Activated T-helper 2 cell treated with anti-CD3 and anti-CD28 coated beads, Interferon-gamma antibody, Interleukin-2, Interleukin-4, amounts not matched to agents 10 μg/mL and 5 μg/mL and 100 μg/mL, durations not matched to agents 14 hours and 24 hours and 36 hours (primary cell): ENCODE measurements around the gene PPFIA2. TPM values are rescaled to one million over a fixed set of nuclear protein-coding genes. Genes with fewer than 3 reads are reported as not detected.

Experiments used
- DNase-seq: peaks from one replicate; pipeline ENCODE4 v3.0.0; 2021; ENCODE audit warnings: low spot score
- H3K27ac Mint-ChIP-seq: one replicate; pipeline ENCODE4 v1.8.0; 2021; ENCODE audit warnings: mixed read lengths
- H3K27me3 Mint-ChIP-seq: one replicate; pipeline ENCODE4 v1.8.0; 2021; ENCODE audit warnings: low read depth, mixed read lengths
- H3K36me3 Mint-ChIP-seq: one replicate; pipeline ENCODE4 v1.8.0; 2021; ENCODE audit warnings: low read depth, mixed read lengths
- H3K4me1 Mint-ChIP-seq: one replicate; pipeline ENCODE4 v1.8.0; 2021; ENCODE audit warnings: low read depth, mixed read lengths
- H3K4me3 Mint-ChIP-seq: one replicate; pipeline ENCODE4 v1.8.0; 2021; ENCODE audit warnings: low read depth, mild to moderate bottlenecking, moderate library complexity, mixed read lengths
- H3K9me3 Mint-ChIP-seq: one replicate; pipeline ENCODE4 v1.8.0; 2021; ENCODE audit warnings: mixed read lengths
- intact Hi-C: fragments of 100-400 bp; cut with micrococcal nuclease; formaldehyde crosslinking; loops from one replicate; pipeline ENCODE4 v1.15.1; 2023
- total RNA-seq: library from RNA; stranded (reverse); gene quantifications from 2 replicates; pipeline ENCODE4 v1.2.3, GENCODE V29; 2022

Gene PPFIA2
- total RNA-seq, 1 donor from 2014 or later: not detected

DNA sequence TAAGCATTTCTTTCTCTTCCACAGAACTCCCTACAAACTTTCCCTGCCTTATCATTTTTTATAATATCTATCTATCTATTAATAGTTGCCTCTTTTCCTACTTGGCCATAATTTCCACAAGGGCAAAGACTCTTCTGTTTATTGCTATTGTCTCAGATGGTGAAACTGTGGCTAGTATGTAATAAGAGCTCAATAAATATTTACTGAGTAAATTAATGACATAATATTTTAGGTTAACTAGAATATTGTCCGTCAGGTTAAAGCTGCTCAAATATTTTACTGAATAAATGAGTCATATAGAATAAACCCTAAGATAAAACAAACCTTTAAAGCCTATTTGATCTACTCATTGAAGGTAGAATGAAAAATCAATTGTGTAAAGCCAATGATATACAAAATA lies 240.5 kb downstream of the PPFIA2 start:
- Mint-ChIP-seq H3K36me3 (no peaks in the 10 kb centered on the region), H3K27me3 (no peaks in the 10 kb centered on the region), H3K27ac (no peak overlapping the region), H3K4me1 (peaks cover 8% of the 10 kb centered on the region), H3K4me3 (no peak overlapping the region), H3K9me3 (no peaks in the 10 kb centered on the region)
- intact Hi-C loops: no loop called here
- no peak for DNase-seq

DNA sequence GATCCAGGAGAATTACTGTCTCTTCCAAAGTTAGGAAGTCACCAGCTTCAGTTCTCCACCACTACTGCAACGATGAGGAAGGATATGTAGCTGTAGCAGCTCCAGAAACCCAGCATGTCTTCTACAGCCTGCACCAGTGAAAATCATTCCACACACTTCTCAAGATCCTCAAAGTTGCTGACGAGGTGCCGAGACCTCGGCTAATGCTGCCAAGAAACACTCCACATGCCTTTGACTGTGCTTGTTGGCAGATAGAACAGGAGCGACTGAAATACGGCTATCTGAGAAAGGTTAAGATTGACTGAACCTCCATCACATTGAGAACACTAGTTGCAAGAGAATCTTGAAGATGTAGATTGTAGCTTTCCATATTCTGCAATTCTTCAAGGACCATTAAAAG lies 241.9 kb downstream of the PPFIA2 start:
- H3K4me3 Mint-ChIP-seq: no peak overlapping the region
- intact Hi-C loops: no loop called here
- DNase-seq: no peak
- no peaks in the 10 kb centered on the region for H3K36me3 Mint-ChIP-seq
- no peak overlapping the region for H3K27ac Mint-ChIP-seq
- H3K4me1 Mint-ChIP-seq: peaks cover 8% of the 10 kb centered on the region
- no peaks in the 10 kb centered on the region for H3K27me3 Mint-ChIP-seq
- H3K9me3 Mint-ChIP-seq: no peaks in the 10 kb centered on the region

DNA sequence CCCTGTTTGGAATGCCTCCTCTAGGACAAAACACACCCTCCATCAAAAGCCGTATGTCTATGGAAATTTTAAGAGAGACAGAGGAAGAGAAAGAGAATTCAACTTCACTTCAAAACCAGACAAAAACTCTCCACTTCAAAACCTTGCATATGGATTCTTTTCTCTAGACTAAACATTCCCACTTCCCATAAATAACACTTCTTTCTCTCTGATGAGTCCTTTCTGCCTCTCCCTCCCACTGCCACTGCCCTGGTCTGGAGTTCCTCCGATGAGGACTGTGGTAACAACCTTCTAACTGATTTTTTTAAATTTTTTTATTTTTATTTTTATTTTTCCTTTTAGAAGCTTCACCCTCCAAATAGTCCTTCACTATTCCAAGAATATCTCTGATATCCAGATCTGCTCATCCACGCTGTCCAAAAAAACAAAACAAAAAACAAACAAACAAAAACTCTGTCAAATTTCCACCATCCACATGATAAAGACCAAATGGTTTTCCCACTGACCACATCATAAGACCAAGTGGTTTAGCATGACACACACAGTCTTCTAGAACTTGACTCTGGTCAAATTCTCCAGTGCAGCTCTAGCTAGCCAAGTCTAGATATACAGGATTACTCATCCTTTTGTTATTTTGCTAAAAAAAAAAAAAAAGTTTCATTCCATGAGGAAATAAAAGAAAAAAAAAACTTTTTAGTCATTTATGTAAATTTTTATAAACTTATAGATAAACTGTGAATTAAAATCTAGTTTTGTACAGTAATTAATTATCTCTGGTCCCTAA lies 256.0 kb downstream of the PPFIA2 start:
- Mint-ChIP-seq H3K27me3 (no peaks in the 10 kb centered on the region), H3K27ac (no peak overlapping the region), H3K36me3 (no peaks in the 10 kb centered on the region), H3K4me1 (no peaks in the 10 kb centered on the region), H3K4me3 (no peak overlapping the region), H3K9me3 (no peaks in the 10 kb centered on the region)
- intact Hi-C loops: no loop called here
- no peak for DNase-seq

DNA sequence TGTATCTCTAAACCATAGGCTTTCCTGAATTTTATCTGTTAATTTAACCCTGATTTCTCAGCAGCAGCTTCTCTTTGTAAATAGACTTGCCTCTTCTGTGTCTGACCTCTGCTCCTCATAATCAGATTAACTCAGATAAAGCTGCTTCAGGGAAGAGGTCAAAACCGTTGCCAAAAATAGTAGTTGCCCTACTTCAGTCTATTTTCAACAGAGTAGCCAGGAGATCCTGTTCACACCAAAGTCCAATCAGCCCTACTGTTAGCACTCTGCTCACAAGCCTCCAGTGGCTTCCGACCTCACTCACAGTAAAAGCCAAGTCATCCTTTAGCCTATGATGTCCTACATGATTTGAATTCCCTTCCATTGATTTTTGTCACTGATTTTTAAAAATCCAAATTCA lies 258.4 kb downstream of the PPFIA2 start:
- intact Hi-C loops: no loop called here
- H3K27ac Mint-ChIP-seq: no peak overlapping the region
- H3K36me3 Mint-ChIP-seq: no peaks in the 10 kb centered on the region

DNA sequence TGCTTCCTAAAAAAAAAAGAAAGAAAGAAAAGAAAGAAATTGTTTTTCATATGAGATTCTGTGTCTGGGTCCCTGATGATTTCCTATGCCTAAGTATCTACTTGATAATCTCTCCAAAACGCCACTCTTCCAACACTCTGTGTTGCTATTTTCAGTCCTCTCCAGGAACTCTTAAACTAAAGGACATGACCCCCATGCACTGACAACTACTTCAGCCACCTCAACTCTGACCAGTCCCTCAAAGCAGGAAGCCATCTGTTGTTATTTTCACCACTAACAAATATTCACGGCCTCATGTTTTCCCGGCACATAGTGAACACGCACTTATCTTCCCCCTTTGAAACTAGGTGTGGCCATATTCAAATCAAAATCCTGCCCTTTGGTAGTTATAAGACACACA lies 259.3 kb downstream of the PPFIA2 start:
- Mint-ChIP-seq H3K36me3 (no peaks in the 10 kb centered on the region), H3K9me3 (no peaks in the 10 kb centered on the region), H3K4me3 (no peak overlapping the region), H3K27me3 (no peaks in the 10 kb centered on the region), H3K4me1 (no peaks in the 10 kb centered on the region), H3K27ac (no peak overlapping the region)
- DNase-seq: no peak
- intact Hi-C loops: no loop called here

More for the DNA sequence above, 258.4 kb downstream of the PPFIA2 start:
- no peak for DNase-seq
- no peaks in the 10 kb centered on the region for H3K9me3 Mint-ChIP-seq
- no peak overlapping the region for H3K4me3 Mint-ChIP-seq
- no peaks in the 10 kb centered on the region for H3K4me1 Mint-ChIP-seq
- H3K27me3 Mint-ChIP-seq: no peaks in the 10 kb centered on the region

DNA sequence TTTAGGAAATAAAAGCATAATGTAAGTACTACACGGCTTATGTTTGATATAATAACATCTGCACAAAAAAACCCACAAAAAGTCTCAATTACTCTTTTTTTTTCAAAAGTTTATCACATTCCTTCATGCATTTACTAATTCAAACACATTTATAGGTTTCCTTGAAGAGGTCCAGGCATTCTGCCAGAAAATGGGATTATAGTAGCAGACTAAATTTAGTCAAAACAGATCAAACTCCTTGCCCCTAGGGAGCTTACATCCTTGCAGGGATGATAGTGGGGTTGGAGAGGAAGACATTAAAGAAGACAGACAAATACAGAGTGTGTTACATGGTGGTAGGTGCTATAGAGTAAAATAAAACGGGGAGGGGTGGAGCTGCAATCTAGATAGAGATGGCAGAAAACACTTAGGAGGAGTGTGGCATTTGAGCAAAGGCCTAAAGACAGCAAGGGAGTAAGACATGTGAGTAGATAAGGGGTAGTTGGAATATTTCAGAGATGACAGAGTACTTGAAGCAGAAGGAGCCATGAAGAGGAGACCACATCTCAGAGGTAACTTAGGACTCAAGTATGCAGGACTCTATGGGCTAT lies 266.9 kb downstream of the PPFIA2 start:
- Mint-ChIP-seq H3K27me3 (no peaks in the 10 kb centered on the region), H3K4me1 (no peaks in the 10 kb centered on the region), H3K27ac (no peak overlapping the region), H3K9me3 (no peaks in the 10 kb centered on the region), H3K4me3 (no peak overlapping the region), H3K36me3 (no peaks in the 10 kb centered on the region)
- intact Hi-C loops: no loop called here
- no peak for DNase-seq

DNA sequence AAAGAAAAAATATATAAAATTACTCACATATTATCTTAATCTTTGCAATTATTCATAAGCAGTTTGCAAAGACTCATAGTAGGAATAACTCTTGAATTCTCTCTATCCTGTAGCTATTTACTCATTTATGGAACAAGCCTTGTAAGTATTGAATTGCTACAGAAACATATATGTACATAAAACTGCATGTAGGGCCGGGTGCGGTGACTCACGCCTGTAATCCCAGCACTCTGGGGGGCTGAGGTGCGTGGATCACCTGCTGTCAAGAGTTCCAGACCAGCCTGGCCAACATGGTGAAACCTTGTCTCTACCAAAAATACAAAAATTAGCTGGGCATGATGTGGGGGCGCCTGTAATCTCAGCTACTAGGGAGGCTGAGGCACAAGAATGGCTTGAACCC lies 286.2 kb downstream of the PPFIA2 start:
- H3K27me3 Mint-ChIP-seq: no peaks in the 10 kb centered on the region
- no peaks in the 10 kb centered on the region for H3K36me3 Mint-ChIP-seq
- H3K9me3 Mint-ChIP-seq: no peaks in the 10 kb centered on the region
- no peak for DNase-seq
- H3K4me3 Mint-ChIP-seq: no peak overlapping the region
- H3K27ac Mint-ChIP-seq: no peak overlapping the region
- intact Hi-C loops: no loop called here
- H3K4me1 Mint-ChIP-seq: no peaks in the 10 kb centered on the region

DNA sequence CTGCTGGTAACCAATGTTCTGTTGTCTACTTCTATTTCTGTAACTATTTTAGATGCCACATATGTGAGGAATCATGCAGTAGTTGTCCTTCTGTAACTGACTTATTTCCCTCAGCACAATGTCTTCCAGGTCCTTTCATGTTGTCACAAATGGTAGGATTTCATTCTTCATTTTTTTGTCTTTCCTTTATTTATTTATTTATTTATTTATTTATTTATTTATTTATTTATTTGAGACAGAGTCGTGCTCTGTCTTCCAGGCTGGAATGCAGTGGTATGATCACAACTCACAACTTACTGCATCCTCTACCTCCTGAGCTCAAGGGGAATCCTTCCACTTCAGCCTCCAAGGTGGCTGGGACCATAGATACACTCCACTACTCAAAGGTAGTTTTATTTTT lies 288.2 kb downstream of the PPFIA2 start:
- intact Hi-C loops: no loop called here
- Mint-ChIP-seq H3K9me3 (no peaks in the 10 kb centered on the region), H3K27ac (no peak overlapping the region), H3K36me3 (no peaks in the 10 kb centered on the region), H3K4me1 (no peaks in the 10 kb centered on the region), H3K27me3 (no peaks in the 10 kb centered on the region), H3K4me3 (no peak overlapping the region)
- no peak for DNase-seq

DNA sequence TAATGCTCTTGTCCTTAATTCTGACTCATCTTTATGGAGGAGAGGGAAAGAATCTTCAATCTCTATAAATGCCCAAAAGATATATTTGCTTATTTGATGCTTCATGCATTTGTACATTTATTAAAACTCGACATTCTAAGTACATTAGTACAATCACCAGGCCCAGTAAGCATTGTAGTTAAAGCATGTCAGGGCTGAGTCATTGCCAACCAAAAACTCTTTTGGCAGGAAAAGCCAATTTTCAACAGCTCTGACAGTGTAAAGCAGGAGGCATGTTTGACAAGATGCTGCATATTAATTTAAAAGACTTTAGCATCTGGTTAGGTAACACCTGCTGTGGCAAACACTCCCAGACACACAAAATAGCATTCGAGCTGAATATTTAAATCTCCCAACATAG lies 290.9 kb downstream of the PPFIA2 start:
- no peaks in the 10 kb centered on the region for H3K27me3 Mint-ChIP-seq
- H3K4me3 Mint-ChIP-seq: no peak overlapping the region
- no peaks in the 10 kb centered on the region for H3K4me1 Mint-ChIP-seq
- H3K27ac Mint-ChIP-seq: no peak overlapping the region
- DNase-seq: no peak
- H3K36me3 Mint-ChIP-seq: no peaks in the 10 kb centered on the region
- intact Hi-C loops: no loop called here
- H3K9me3 Mint-ChIP-seq: no peaks in the 10 kb centered on the region

DNA sequence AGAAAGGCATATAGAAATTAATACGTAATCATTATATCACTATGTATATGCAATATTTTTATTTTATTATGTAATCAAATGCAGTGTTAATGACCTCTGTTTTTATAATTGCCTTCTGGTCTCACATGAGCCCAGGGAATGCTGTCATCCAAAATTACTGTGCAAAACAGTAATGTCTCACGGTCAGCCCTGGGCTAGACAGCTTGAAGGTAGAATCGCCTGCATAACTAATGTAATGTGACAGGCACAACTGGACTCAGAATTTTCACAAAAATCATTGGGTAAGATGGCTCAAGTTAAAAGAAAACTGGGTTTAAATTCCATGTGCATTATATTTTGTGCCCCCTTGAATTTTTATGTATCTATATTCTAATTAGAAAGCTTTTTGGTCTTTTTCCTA lies 293.3 kb downstream of the PPFIA2 start:
- no peak for DNase-seq
- Mint-ChIP-seq H3K27ac (no peak overlapping the region), H3K4me3 (no peak overlapping the region), H3K36me3 (no peaks in the 10 kb centered on the region), H3K27me3 (no peaks in the 10 kb centered on the region), H3K4me1 (no peaks in the 10 kb centered on the region), H3K9me3 (no peaks in the 10 kb centered on the region)
- intact Hi-C loops: no loop called here

DNA sequence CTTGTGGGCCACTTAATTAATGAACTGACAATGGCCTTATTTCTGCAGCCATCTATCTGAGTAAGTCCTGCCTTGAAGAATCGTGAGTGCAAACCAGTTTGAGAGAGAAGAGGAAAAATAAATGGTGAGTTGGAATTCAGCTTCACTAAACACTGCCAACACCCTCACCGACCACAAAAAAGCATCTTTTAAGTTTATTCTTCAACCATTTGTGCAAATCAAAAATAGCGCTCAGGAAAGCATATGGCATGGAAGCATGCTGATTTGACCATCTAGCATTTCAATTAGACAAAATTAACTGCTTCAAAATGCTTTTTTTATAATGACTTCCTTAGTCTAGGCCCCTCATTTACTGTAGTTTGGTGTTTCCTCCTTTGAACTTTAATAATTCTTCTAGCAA lies 294.0 kb downstream of the PPFIA2 start:
- Mint-ChIP-seq H3K27ac (no peak overlapping the region), H3K36me3 (no peaks in the 10 kb centered on the region), H3K27me3 (no peaks in the 10 kb centered on the region), H3K9me3 (no peaks in the 10 kb centered on the region), H3K4me3 (no peak overlapping the region), H3K4me1 (no peaks in the 10 kb centered on the region)
- intact Hi-C loops: no loop called here
- DNase-seq: no peak

DNA sequence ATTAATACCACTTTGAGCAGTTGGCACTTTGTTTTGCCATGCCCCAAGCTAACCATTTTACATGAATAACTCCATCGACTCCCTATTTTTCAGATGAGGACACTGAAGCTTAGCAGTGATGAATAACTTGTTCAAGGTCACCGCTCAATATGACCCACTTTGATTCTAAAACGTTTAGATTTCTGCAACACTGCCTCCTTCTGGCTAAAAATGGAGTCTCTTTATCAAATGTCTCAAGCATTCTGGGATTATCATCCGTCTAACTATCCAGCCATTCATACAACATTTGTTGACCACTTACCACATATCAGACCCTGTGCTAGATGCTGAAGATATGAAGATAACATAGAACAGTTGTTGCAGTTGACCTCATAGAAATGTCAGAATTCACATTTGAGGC lies 298.0 kb downstream of the PPFIA2 start:
- H3K27ac Mint-ChIP-seq: no peak overlapping the region
- intact Hi-C loops: no loop called here
- H3K4me1 Mint-ChIP-seq: no peaks in the 10 kb centered on the region
- no peak for DNase-seq
- no peaks in the 10 kb centered on the region for H3K36me3 Mint-ChIP-seq
- H3K27me3 Mint-ChIP-seq: no peaks in the 10 kb centered on the region
- H3K9me3 Mint-ChIP-seq: no peaks in the 10 kb centered on the region
- H3K4me3 Mint-ChIP-seq: no peak overlapping the region

DNA sequence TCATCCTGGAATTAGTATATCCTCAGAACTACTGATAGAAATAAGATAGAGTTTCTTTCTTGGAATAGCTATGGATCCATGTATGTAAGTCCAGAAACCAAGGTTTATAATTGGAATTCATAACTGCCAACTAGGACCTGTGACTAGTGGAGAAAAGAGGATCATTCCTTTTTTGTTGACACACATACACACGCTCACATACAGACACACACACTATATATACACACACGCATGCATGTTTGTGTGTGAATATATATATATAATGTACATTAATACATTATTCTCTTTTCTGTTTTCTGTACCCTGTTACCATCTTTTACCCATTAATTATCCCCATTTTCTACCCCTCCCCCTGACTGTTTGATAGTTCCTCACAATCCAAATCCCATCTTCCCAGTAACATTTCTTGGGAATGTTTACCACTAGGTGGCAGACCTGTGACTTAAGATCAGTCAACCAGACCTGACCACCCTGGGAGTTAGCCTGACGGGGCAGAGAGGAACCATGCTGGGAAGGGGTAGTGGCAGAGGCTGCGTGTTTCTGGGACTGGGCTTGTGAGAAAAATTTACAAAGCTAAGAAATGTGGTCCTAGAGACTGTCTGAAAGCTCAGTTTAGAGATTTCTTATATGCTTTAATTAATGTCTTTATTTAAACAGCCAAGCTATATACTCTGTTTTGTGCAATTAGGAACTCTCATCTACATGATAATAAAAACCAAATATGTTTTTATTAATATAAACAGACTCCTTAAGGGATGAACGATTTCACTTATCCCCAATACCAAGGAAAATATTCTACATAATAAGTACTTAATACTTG lies 308.0 kb downstream of the PPFIA2 start:
- no peaks in the 10 kb centered on the region for H3K4me1 Mint-ChIP-seq
- intact Hi-C loops: loop anchor here (5.0 kb wide), 1 partner anchor 176 kb away; no protein-coding TSS in a partner anchor

More for the DNA sequence above, 308.0 kb downstream of the PPFIA2 start:
- Mint-ChIP-seq H3K4me3 (no peak overlapping the region), H3K27me3 (no peaks in the 10 kb centered on the region), H3K27ac (no peak overlapping the region), H3K36me3 (no peaks in the 10 kb centered on the region), H3K9me3 (no peaks in the 10 kb centered on the region)
- DNase-seq: no peak
